ELR (cell line): ENCODE data around the gene WBP4.

Experiments used
- DNase-seq: peaks from one replicate; pipeline ENCODE4 v3.0.0-alpha.2; 2015; ENCODE audit warnings: low read depth

Gene WBP4

DNA sequence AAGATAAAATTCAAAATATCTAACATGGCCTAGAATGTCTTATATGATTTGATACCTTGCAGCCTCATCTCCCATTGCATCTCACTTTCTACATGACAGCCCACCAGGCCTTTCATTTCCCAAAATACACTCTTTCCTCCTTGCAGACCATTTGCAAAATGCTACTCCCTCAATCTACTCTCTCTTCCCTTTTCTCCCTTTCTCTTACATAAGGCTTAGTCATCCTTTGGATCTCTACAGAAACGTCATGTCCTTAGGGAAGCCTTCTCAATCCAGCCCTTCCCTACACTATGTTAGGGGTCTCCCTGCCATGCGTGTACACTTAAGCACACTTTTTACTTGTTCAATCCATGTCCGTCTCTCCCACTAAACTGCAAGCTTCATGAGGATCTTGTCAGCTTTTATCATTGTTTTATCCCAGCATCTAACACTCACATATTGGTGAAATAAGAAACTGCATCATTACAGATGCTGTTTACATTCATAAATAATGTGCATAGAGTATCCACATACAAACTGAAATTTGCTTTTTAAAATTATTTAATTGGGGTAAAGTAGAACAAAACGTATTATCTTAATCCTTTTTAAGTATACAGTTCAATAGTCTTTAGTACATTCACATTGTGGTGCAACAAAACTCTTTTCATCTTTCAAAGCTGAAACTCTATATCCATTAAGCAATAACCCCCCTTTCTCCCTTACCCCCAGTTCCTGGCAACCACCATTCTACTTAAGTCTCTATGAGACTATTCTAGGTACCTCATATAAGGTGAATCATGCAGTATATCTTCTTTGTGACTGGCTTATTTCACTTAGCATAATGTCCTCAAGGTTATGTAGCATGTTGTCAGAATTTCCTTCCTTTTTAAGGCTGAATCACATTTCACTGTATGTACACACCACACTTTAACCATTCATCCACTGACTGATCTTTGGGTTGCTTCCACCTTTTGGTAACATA is 11.5 kb upstream of the WBP4 start:
- peak; percentile 37 for DNase-seq

DNA sequence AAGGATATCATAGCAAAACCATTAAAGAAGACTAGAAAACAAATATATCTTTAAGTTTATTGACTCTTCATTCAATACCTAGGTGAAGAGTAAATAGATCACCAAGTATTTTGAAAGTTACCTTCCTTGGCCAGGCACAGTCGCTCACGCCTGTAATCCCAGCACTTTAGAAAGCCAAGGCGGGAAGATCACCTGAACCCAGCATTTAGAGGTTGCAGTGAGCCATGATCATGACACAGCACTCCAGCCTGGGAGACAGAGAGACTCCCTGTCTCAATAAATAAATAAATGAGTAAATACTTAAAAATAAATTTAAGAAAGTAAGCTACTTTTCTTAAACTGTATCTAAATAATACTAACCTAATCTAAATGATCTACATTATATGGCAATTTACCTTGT is 8.9 kb upstream of the WBP4 start:
- no peak for DNase-seq

DNA sequence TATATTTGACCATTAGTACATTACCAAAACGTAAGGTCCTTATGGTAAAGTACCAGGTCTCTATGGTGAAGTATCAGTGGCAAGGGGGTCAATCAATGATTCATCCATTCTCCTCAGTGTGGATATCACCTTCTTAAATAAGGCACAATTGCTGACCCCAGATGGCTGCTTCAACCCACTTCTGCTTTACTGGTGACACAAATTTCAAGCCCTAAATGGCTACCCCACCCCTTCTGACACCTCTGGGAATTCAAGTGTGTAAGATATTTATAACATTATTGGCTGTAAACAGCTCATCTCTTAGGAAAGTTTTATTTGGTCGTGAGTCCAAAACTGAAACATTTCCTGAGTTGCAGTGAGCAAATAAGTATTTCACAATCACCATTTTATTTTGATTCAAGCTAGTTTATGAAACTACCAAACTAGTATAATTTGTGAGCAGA is 7.9 kb upstream of the WBP4 start:
- DNase-seq, result peak; percentile 41

DNA sequence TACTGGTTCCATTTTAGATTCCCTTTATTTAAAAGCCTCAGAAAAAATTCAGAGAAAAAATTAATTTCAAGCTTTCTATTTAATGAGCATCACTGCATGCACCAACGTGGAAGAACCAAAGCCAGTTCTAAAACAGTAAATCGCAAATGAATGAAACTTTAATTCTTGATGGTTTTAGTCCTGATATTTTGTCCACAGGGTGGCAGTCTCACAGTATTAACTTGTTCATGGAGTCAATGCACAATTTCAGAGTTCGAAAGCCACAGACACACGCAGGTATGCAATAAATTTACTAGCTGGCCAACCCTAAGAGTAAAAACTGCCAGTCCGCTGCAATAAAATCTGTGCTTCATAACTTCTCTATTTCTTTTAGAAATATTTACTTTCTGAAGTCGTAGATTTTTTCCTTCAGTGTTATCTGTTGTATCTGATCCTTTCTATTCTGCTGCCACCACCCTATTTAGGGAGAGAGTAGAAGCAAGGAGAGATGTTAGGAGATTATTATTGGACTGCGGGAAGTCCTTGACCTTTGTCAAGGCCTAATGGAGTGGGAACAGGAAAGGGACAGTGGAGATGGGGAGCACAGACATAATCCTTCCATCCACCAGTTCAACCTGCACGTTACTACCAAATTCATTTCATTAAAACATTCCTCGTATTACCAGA is 7.0 kb upstream of the WBP4 start:
- DNase-seq, result peak; percentile 79

DNA sequence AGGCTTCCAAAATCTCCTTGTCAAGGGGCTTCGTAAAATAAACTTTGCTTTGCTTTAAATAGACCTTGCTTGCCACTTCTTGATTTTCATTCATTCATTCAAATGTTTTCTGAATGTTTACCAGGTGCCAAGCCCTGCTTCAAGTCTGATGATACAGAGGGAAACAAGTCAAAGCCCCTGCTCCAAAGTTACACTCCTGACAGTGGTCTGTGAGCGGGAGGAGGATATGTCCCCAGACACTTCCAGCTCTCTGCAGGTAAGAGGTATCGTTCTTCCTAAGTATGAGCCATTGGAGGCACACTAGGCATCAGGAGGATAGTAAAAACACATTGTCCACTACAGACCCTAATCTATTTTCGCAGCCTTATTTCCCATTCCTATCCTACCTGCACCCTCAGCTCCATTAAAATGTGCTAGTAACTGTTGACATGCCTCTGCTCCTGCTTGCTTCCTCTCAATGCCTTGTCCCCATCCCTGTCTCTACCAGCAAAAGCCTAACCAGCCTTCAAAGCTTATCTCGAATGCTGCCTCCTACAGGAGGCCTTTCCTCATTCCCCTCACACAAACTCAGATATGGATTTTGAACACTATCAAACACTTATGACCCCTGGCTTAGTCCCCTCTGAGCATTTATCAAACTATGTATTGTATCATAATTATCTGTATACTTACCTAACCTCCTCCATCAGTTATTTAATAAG is 6.2 kb upstream of the WBP4 start:
- peak; percentile 40 for DNase-seq

DNA sequence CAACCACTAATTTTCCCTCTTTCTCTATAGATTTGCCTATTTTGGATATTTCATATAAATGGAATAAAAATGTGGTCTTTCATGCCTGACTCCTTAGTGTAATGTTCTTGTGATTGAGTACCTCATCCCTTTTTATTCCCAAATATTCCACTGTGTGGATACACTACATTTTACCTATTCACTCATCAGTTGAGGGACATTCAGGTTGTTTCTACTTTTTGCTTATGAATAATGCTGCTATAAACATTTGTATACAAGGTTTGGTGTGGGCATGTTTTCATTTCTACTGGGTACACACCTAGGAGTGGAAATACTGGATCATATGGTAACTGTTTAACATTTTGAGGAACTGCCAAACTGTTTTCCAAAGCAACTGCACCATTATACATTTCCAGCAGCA is 5.1 kb upstream of the WBP4 start:
- DNase-seq, result no peak

DNA sequence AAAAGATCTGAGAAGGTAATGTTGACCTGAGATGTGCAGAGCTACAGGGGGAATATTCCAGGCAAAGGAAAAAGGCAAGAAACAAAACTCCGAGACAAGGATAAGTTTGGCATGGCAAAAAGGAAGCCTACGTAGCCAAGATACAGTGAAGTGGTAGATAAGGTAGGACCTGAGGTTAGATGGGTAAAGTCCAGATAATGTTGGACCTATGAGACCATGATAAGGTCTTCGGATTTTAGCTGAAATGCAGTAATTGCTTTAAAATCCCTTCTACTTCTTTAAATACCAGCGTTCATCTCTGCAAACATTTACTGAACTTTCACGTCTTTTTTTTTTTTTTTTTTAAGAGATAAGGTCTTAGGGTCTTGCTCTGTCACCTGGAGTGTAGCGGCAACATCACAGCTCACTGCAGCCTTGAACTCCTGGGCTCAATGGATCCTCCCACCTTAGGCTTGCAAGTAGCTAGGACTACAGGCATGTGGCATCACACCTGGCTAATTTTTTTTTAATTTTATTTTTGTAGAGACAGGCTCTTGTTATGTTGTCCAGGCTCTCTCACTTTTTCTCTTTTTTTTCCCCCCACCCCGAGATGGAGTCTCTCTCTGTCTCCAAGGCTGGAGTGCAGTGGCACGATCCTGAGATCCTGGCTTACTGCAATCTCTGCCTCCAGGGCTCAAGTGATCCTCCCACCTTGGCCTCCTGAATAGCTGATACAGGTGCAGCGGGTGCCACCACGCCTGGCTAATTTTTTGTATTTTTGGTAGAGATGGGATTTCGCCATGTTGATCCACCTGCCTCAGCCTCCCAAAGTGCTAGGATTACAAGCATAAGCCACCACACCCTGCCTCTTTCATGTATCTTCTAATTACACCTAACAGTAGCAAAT is 4.2 kb upstream of the WBP4 start:
- no peak for DNase-seq

DNA sequence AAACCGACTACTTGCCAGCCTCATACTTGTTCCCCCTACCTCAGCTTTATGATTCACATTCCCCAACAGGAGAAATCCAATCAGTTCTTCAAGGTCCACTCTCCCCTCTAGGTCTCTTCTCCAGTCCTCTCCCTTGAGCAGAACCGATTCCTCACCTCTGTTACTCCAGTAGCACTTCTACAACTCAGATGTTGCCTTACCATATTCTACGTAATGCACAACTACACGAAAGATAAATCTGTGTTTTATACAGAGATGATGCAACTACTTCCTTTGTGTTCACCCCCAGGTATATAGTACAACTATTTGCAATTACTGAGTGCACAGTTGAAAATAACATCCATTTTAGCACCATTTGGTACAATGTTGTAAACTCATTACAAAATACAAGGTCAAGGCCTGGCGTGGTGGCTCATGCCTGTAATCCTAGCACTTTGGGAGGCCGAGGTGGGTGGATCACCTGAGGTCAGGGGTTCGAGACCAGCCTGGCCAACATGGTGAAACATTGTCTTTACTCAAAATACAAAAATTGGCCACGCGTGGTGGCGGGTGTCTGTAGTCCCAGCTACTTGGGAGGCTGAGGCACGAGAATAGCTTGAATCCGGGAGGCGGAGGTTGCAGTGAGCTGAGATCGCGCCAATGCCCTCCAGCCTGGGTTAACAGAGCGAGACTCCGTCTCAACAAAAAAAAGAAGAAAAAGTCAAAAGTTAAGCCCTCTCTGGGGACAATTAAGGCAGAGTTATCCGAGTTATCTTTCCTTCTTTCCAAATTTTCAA is 2.8 kb upstream of the WBP4 start:
- DNase-seq, result no peak

DNA sequence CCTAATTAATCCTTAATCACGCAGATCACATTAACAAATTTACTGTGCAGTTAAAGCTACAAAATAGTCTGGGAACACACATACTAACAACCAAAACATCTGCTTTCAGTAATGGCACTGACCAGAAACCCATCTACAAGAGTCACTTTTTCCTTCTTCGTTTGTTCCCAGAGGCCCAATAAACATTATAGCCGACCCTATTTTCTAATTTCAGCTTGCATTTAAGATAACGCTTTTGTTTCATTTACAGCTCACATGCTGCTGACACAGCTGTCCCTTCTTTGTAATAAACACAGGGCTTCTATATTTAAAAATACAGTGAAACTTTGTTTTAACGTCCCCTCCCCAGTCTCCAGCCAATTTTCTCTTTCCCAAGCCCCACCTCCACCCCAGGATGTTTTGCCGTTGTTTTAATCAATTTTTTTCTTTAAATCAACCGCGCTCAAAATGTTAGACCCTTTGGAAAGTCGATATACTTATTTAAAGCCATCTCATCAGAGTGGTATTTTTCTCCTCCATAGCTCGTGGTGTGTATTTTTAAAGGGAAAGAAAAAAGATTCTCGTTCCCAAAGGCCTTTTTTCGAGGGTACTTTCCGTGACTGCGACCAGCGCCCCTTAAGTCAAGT is 1.7 kb upstream of the WBP4 start:
- no peak for DNase-seq

DNA sequence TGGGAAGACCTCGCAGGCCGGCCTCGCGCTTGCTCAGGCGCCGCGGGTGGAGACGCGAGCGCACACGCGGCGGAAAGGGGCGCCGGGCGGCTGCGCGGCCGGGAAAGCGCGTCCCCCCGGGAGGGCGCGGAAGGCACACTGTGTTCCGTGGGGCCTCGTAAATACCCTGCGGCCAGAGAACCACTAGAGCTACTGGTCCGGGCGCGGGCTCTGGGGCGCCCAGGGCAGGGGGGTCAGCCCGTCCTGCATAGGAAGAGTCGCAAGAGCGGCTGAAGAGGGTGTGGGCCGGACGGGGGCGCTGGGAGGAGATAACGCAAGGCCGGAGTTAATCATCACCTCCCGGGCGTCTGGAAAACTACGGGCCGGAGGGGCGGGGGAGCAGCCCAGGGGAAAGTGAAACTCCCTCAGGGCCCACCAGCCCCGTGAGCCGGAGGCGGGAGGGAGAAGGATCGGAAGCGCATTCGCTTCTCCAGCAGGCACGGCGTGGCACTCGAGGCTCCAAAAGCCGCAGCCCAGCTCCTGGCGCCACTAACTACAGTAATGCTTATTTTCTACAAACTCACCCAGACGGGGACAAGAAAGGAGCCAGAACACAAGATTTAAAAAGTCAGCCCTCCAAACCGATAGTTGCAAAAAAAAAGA is 1.1 kb upstream of the WBP4 start:
- peak; percentile 97 for DNase-seq

DNA sequence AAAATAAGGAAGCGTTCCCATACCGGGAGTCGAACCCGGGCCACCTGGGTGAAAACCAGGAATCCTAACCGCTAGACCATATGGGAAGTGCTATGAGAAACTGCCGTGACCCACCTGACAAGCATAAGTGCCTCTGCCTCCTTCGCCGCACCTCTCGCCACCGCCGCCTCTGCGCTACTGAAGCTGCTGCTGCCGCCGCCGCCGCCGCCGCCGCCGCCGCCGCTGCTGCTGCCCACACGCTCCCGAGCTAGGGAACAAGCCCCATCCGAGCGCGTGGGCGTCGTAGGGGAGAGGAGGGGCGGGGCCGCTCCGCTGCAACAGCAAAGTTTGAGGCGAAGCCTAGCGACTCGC is 610 bp upstream of the WBP4 start:
- peak; percentile 84 for DNase-seq

DNA sequence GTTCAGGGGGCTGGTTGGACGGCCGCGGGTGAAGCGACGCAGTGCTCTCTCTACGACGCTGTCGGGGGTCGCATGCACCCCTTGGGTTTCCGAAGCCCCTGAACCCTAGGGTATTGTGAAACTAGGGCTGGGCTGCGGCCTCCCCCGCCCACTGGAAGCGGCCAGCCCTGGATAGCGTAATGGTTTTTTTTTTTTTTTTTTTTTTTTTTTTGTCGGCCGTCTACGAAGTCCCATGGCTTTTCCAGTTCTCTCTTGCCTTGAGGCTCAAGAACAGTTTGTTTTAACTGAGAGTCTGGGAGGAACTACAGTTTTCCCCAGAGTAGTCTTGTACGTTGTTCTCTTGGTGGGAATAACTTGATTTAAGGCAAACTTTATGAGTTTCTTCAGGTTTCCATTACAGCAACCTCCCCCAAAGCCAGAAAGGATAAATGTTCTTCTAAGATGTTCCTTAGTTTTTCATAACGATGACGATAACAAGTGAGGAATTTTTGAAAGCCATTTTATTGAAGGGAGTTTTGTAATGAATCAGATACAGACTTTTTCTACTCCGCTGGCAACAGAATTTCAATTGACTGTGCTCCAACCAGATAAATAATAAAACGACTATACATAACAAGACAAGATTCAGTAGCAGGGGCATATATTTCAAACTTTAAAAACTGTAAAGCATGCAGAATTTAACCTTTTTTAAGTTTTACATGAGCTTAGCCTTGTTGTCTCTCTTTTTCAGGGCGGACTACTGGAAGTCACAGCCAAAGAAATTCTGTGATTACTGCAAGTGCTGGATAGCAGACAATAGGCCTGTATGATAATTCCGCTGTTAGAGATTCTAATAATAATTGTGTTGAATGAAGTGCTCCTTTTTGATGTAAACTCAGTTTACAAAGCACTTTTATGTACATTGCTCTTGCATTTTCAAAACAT is 867 bp downstream of the WBP4 start:
- peak; percentile 82 for DNase-seq

DNA sequence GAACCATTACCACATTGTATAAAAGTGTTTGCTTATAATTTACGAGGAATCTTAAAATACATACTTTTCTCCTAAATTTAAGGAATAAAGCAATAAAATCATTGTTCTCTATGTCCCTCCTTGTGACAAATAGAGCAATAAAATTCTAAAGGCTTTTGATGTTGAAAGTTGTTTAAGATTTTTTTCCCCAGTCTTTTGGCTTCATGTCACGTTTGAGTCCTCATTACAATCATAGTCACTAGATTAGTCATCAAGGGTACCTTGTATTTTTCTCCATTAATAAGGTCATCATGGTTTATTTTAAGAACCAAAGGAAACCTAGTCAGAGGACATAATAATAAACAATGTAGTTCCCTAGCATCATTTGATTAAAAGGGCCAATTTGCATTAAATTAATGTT is 3.2 kb downstream of the WBP4 start:
- peak; percentile 89 for DNase-seq

DNA sequence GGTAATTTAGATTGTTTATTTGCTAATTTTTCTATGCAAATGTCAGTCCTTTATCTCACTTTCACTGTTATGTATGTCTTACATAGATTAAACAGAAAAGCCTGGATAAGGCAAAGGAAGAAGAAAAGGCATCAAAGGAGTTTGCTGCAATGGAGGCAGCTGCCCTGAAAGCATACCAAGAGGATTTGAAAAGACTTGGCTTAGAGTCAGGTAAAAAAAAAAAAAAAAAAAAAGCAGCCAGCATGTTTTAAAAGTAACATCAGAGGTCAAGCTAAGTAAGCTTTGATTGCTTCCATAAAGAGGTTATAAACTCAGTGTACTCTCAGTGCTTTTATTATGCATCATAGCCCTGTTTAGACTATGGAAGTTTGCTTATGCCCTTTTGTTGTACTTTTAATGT is 3.8 kb downstream of the WBP4 start:
- DNase-seq, result peak; percentile 35

DNA sequence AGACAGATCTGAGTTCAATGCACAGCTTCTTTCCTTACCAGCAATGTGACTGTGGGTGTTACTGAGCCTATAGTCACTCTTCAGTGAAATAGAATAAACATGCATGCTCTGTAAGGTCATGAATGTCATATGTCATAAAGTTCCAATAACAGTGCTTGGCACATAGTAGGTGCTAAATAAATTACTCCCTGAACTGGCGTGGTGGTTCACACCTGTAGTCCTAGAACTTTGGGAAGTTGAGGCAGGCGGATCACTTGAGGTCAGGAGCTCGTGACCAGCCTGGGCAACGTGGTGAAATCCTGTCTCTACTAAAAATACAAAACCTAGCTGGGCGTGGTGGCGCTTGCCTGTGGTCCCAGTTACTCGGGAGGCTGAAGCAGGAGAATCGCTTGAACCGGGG is 13.2 kb downstream of the WBP4 start:
- no peak for DNase-seq

DNA sequence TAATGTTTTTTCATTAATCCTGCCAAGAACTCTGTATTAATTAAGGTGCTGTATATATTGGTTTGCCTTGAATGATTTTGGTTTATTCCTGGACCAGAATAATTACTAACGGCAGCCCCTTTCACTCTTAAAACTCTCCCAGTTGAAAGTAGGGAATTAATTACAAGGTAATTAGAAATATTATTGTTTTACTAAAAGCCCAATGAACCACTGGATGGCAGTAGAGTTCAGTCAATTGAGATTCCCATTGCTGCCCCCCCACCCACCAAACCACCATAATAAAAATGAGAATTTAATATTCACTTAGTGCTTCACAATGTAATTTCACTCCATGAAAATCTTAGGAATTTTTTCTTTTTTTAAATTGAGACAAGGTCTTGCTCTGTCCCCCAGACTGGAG is 13.7 kb downstream of the WBP4 start:
- DNase-seq, result peak; percentile 67

DNA sequence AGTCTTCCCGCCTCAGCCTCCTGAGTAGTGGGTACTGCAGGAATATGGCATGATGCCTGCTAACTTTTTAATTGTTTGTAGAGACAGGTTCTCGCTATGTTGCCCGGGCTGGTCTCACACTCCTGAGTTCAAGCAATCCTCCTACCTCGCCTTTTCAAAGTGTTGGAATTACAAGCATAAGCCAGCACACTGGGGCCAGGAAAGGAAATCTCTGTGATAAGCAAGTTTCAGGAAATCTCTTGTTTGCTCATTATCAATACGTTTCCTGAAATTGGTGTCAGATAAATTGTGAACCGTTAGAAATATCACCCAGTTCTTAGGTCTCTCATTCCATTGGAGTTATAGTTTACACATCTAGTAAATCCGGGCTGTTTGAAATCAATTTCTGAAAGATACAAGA is 14.2 kb downstream of the WBP4 start:
- no peak for DNase-seq

DNA sequence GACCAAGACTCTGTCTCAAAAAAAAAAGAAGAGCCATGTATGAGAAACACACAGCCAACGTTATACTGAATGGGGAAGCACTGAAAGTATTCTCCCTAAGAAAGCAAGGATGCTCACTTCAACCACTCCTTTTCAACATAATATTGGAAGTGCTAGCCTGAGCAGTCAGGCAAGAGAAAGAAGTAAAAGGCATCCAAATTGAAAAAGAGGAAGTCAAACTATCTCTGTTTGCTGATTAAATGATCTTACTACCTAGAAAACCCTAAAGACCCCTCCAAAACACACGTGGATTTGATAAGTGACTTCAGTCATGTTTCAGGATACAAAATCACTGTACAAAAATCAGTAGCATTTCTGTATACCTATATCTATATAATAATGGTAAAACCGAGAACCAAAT is 16.2 kb downstream of the WBP4 start:
- no peak for DNase-seq

DNA sequence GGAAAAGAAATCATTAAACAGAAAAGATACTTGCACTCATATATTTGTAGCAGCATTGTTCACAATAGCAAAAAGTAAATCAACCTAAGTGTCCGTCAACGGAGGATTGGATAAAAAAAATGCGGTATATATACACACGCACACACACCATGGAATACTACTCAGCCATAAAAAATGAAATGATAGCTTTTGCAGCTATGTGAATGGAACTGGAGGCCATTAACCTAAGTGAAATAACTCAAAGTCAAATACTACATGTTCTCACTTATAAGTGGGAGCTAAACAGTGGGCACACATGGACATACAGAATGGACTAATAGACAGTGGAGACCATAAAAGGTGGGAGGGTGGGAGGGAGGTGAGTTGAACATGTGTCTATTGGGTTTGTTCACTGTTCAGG is 18.4 kb downstream of the WBP4 start:
- DNase-seq, result no peak
